NCI-H774 (cell line): ENCODE measurements around the gene MPRIP.

ENCODE experiments used
- DNase-seq: peaks from one replicate; lab custom pipeline; 2025; lab: John Stamatoyannopoulos, UW

MPRIP gene

GRCh38 chr17:17165666-17166308, 123.5 kb downstream of the MPRIP start:
- DNase-seq: no peak

- no peak for DNase-seq
Observed at GRCh38 chr17:17166446-17166845, 124.2 kb downstream of the MPRIP start.

DNA sequence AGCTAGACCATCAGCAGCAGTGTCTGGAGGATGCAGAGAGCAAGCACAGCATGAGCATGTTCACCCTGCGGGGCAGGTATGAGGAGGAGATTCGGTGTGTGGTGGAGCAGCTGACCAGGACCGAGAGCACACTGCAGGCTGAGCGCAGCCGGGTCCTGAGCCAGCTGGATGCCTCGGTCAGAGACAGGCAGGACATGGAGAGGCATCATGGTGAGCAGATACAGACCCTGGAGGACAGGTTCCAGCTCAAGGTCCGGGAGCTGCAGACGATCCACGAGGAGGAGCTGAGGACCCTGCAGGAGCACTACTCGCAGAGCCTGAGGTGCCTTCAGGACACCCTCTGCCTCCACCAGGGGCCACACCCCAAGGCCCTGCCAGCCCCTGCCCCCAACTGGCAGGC, 125.1 kb downstream of the MPRIP start:
- no peak for DNase-seq

GRCh38 chr17:17167986-17168385, 125.7 kb downstream of the MPRIP start:
- DNase-seq: no peak

DNA sequence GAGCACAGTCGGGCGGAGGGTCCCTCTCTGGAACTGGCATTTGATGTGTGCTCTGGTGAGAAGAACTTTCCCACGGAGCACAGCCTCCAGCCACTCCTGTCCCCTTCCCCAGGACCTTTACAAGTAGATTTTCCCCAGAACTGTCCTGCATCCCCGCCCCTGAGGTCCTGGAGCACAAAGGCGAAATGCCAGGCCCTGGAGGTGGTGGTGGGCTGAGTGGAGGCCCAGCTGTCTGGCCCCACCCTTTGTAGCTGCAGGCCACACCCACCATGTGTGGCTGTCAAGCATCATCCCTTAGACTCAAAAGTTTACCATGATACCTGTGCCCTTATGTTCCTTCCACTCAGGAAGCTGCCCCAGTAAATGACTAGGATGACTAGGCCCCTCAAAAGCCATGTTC, 126.1 kb downstream of the MPRIP start:
- no peak for DNase-seq

DNA sequence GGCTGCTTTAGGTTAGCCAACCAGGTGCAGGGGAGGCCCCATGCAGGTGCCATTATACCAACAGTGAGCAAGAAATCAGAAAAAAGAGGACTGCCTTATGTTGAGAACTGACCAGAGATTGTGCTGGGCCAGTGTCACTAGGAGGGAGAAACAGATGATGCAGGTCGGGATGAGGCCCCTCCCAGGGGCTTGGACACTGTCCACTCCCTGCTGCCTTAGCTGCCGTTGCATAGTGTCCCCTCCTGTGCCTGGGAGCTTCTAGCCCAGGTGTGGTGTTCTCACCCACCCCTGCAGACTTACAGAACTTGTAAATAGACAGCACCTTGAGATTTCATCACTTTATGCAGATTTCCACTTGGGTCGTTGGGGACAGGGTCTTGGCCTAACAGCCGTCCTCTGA, 127.1 kb downstream of the MPRIP start:
- DNase-seq: no peak

DNA sequence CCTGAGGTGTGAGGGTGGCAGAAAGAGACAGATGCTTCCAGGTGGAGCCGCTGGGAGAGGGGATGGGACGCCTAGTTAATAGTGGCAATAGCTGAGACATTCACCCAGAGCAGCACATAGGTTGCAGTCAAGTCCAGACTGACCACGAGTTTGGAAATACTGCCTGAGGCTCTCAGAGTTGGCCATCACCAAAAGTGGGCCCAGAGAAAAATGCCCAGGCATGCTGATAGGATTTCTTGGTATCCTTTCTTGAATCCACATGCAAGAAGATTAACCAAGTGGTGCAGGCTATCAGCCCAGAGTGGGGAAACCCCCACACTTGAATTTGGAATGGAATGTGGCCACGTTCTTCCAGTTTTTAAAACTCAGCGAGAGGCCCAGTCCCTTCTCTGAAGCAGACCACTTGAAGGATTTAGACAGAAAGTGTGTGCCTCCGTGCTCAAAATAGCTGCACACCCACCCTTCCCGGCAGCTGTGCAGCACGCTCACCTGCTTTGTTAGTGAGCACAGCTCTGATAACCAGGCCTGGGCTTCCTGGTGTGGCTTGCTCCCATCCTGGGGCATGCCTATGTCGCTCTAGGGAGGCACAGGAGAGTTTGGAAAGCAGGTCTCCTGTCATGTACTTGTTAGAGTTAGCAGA, 128.2 kb downstream of the MPRIP start:
- no peak for DNase-seq

DNA sequence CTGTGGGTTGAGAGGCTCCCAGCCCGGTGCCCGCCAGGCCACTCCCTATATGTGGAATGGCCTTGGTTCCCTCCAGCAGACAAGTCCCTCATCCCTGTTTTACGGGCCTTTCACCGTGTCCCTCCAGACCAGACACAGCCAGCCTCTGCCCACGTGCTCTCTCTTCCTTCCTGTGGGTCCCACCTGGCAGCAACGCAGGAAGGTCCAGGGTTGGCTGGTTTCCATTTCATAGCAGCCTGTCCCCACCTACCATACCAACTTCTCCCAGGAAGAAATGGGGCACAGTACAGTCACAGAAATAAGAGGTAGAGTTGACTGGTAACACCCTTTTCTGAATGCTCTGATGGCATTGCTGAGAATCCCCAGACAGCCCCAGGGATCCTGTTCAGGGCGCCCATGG, 128.9 kb downstream of the MPRIP start:
- no peak for DNase-seq

- DNase-seq: no peak
Observed at GRCh38 chr17:17172001-17172939, 130.0 kb downstream of the MPRIP start.

DNA sequence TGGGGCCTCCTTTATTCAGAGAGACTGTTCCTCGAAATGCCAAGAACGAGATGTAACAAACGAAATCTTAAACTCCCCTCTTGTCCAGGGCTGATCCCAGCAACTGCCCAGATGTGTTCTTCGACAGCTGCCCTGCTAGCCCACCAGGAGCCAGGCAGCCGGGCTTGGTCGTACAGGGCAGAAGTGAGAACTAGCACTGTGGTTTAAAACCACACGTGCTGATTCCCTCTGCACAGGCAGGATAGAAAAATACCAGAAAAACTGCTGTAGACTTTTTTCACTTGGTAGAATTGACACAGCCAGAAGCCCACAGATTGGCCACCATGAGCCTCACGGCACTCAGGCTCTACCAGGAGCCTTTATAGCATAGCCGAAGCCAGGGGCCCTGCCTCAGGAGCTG, 130.7 kb downstream of the MPRIP start:
- DNase-seq: no peak

- no peak for DNase-seq
Observed at GRCh38 chr17:17173921-17174320, 131.7 kb downstream of the MPRIP start.

GRCh38 chr17:17175340-17175739, 133.1 kb downstream of the MPRIP start:
- DNase-seq: no peak

DNA sequence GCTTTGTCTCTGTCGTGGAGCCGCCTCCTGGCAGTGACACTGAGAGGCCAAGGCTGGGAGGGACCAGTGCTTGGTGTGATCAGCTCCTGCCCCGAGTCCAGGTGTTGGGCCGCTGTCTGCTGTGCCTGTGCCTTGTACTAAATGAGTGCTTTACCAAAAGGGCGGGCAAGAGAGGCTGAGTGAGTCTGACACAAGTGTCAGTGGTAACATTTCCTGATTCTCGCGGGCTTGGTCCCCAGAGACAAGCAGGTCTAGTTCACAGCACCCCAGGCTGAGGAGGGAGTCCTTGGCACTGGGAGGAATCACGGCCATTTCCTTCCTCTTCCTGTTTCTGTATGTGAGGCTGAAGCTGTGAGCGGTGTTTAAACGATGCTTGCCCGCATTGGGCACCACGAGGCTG, 133.7 kb downstream of the MPRIP start:
- DNase-seq: no peak

DNA sequence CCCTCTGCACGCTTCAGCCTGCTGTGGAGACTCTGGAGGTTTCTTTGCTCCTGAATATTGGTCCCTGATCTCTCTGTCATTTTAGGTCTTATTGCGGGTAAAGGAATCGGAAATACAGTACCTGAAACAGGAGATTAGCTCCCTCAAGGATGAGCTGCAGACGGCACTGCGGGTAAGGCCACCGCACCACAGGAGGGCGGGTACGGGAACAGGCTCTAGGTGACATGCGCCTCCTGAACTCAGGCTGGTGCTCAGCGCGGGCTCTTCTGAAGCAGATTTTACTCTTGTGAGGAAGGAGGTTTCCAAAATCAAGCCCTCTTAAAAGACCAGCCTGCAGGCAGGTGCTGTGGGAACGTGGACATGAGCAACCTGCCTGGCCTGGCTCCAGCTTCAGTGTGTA, 134.1 kb downstream of the MPRIP start:
- no peak for DNase-seq

DNA sequence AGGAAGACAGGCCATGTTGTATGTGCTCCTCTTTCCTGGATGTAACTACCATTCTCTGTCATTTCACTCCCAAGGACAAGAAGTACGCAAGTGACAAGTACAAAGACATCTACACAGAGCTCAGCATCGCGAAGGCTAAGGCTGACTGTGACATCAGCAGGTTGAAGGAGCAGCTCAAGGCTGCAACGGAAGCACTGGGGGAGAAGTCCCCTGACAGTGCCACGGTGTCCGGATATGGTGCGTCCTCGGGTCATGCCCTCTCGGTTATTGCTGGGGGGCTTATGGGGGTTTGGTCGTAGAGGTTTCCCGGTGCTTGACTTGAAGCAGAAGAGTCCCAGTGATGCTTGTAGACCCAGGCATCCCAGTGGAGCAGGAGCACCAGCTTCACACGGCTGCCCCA, 134.9 kb downstream of the MPRIP start:
- DNase-seq: no peak

DNA sequence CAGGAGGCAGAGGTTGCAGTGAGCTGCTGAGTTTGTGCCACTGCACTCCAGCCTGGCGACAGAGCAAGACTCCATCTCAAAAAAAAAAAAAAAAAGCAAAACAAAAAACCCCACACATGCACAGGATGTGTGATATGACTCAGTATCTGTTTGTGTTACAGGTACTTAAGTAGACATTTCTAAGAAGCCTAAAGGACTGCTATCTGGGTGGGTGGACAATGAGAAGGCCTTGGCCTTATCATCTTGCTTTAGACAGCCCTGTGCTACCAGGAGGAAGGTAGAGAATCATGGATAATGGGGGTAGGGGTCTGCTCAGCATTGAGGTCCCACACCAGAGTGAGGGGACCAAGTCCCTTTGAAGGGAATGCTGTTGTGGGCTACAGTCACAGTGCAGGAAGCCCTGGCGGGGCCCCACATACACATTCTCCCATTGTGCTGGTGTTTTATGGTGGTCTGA, 137.1 kb downstream of the MPRIP start:
- DNase-seq: no peak

DNA sequence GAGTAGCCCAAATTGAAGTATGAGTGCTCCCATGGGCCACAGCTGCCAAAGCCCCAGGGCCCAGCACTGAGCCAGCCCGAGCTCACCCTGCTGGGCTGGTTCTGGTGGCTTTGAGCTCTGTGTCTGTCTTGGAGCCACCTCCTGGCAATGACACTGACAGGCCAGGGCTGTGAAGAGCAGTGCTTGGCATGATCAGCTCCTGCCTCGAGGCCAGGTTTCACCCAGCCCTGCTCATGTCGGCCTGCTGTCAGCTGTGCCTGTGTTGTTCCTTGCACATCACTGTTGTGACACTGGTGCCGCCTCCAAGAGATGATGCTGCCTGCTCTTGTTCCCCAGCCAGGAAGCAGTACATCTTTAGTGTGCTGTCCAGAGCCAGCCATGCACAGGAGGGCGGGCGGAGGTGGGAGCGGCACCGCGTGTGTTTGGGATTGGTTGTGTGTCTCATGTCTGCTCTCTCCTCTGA, 137.9 kb downstream of the MPRIP start:
- no peak for DNase-seq

- DNase-seq: no peak
Observed at GRCh38 chr17:17180741-17181525, 138.7 kb downstream of the MPRIP start.

- DNase-seq: no peak
Observed at GRCh38 chr17:17181666-17182597, 139.7 kb downstream of the MPRIP start.

DNA sequence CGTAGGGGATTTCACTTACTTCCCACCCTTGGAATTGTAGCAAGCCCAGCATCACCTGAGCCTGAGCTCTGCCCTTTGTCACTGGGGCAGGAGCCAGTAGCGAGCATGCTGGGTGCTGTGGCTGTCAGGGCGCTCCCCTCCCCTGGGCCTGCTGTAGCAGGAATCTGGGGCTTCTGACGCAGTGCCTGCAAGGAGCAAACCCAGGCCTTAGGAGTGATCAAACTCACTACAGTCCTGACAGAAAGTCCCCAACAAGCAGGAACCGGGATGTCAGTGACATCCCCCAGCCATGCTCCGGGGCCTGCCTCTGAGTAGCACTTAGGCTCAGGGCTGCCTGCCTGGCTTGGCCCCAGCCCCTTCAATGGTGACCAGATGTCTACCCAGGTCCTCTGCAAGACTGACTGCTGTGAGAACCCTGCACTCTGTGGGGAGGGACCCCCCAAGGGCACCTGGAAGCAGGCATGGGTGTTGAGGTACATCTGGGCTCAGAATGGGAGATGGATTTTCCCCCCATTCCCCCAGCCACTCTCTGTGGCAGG, 140.4 kb downstream of the MPRIP start:
- DNase-seq: no peak

- no peak for DNase-seq
Observed at GRCh38 chr17:17183744-17184143, 141.5 kb downstream of the MPRIP start.
